ENCODE data around the gene FOXP1.

GRCh38 chr3:71518089-71518488 lies 65.4 kb downstream of the FOXP1 start:
- TF ChIP-seq CTCF (IDR thresholded peaks at IDR 0.05), result no peak
- TF ChIP-seq POLR2A (IDR thresholded peaks at IDR 0.05), result no peak

All from adrenal gland (tissue), 5 donors.